H1 (cell line): Measurements from ENCODE around the gene BTBD7. TPM values are rescaled to one million over a fixed set of nuclear protein-coding genes. Genes with fewer than 3 reads are reported as not detected.

Source experiments
- CTCF ChIA-PET: fragments of 300-600 bp; sonication (Branson Sonifier 250); formaldehyde crosslinking; loops from one replicate; lab custom pipeline; 2021; ENCODE audit not compliant: partially characterized antibody; lab: Charles Lee
- POLR2A ChIA-PET: fragments of 300-600 bp; sonication (Branson Sonifier 250); formaldehyde crosslinking; loops from one replicate; lab custom pipeline; 2021; ENCODE audit warnings: inconsistent platforms; ENCODE audit not compliant: partially characterized antibody; lab: Charles Lee
- DNase-seq, 2 experiments: peaks; one replicate each; pipeline versions ENCODE4 v3.0.0 to v3.0.0-alpha.2; 2010 to 2022; ENCODE audit warnings: low spot score in 2 of 2, low read depth in 1 of 2, mixed read lengths in 1 of 2
- FAIRE-seq: peaks from 2 replicates; lab custom pipeline; 2011; peaks lifted over from hg19 to GRCh38; lab: Jason Lieb, UNC
- H2AFZ ChIP-seq: 2 replicates; pipeline ENCODE4 v1.8.1; 2012; ENCODE audit warnings: low read length, inconsistent platforms
- H2AK5ac ChIP-seq: 2 replicates; pipeline ENCODE4 v1.6.1; 2013; ENCODE audit warnings: low read depth, low read length
- H2BK120ac ChIP-seq: replicated peaks from 2 replicates; pipeline ENCODE3; 2013; ENCODE audit warnings: low read depth, low read length, inconsistent platforms
- H2BK12ac ChIP-seq: 2 replicates; pipeline ENCODE4 v1.6.1; 2013; ENCODE audit warnings: low read depth, low read length
- H2BK15ac ChIP-seq: 2 replicates; pipeline ENCODE4 v1.6.1; 2013; ENCODE audit warnings: low read length
- H2BK20ac ChIP-seq: 2 replicates; pipeline ENCODE4 v1.6.1; 2013; ENCODE audit warnings: low read length
- H2BK5ac ChIP-seq: 2 replicates; pipeline ENCODE4 v1.6.1; 2013; ENCODE audit warnings: low read depth, low read length
- H3K14ac ChIP-seq: 2 replicates; pipeline ENCODE4 v1.6.1; 2013; ENCODE audit warnings: inconsistent platforms; ENCODE audit not compliant: insufficient read length
- H3K18ac ChIP-seq: 2 replicates; pipeline ENCODE4 v1.6.1; 2013; ENCODE audit warnings: low read length; ENCODE audit errors: extremely low read depth
- H3K23ac ChIP-seq: 2 replicates; pipeline ENCODE4 v1.6.1; 2013; ENCODE audit warnings: inconsistent platforms; ENCODE audit not compliant: insufficient read length
- H3K23me2 ChIP-seq: 2 replicates; pipeline ENCODE4 v1.6.1; 2013; ENCODE audit warnings: low read depth, low read length
- H3K27ac ChIP-seq: 2 replicates; pipeline ENCODE4 v1.6.1; 2011; ENCODE audit warnings: low read depth, low read length, inconsistent platforms
- H3K27me3 ChIP-seq, 4 experiments: replicated peaks in 1 of 4; 1 replicate in 1 of 4; 2 replicates in 3 of 4; pipeline versions ENCODE4 v1.6.1 to v1.8.1; 2011 to 2013; ENCODE audit warnings: low read length in 3 of 4, mild to moderate bottlenecking in 3 of 4, inconsistent platforms in 2 of 4, mixed read lengths in 2 of 4, moderate library complexity in 1 of 4; ENCODE audit not compliant: control insufficient read depth in 3 of 4, insufficient read depth in 3 of 4; ENCODE audit errors: extremely low read depth in 1 of 4
- H3K36me3 ChIP-seq, 4 experiments: 2 replicates each; pipeline versions ENCODE4 v1.6.1 to v1.8.1; 2011 to 2013; ENCODE audit warnings: mild to moderate bottlenecking in 4 of 4, low read length in 3 of 4, moderate library complexity in 2 of 4, control low read depth in 1 of 4, inconsistent platforms in 1 of 4; ENCODE audit not compliant: insufficient read depth in 4 of 4, control insufficient read depth in 2 of 4
- H3K4ac ChIP-seq: replicated peaks from 2 replicates; pipeline ENCODE3; 2013; ENCODE audit warnings: low read length, low read depth, mixed read lengths, inconsistent platforms; ENCODE audit not compliant: insufficient read length
- H3K4me1 ChIP-seq, 4 experiments: replicated peaks in 1 of 4; 1 replicate in 1 of 4; 2 replicates in 3 of 4; pipeline versions ENCODE4 v1.6.1 to v1.8.1; 2011 to 2013; ENCODE audit warnings: low read length in 3 of 4, inconsistent platforms in 2 of 4, mixed read lengths in 1 of 4; ENCODE audit not compliant: insufficient read depth in 4 of 4, control insufficient read depth in 3 of 4
- H3K4me2 ChIP-seq, 2 experiments: 2 replicates each; pipeline versions ENCODE4 v1.6.1 to v1.8.1; 2011 to 2013; ENCODE audit warnings: low read depth in 2 of 2, low read length in 2 of 2, control low read depth in 1 of 2, inconsistent platforms in 1 of 2, mild to moderate bottlenecking in 1 of 2; ENCODE audit not compliant: insufficient read depth in 1 of 2
- H3K4me3 ChIP-seq, 4 experiments: fragments of 200-600, 300-600 bp in 1 of 4; sonication (generic), shearing (Covaris generic), sonication (Bioruptor Twin) in 1 of 4; 2 replicates each; pipeline versions ENCODE4 v1.5.1 to v1.8.1; 2011 to 2016; ENCODE audit warnings: low read length in 4 of 4, low read depth in 3 of 4, control low read depth in 2 of 4, inconsistent platforms in 2 of 4, mild to moderate bottlenecking in 2 of 4, mixed read lengths in 1 of 4, moderate library complexity in 1 of 4; ENCODE audit not compliant: insufficient read depth in 2 of 4; ENCODE audit errors: extremely low read depth in 1 of 4
- H3K56ac ChIP-seq: replicated peaks from 2 replicates; pipeline ENCODE3; 2013; ENCODE audit warnings: low read depth, mild to moderate bottlenecking, mixed read lengths, low read length, inconsistent platforms; ENCODE audit not compliant: insufficient read length
- H3K79me1 ChIP-seq: 2 replicates; pipeline ENCODE4 v1.6.1; 2013; ENCODE audit warnings: low read depth, low read length, control low read depth
- H3K79me2 ChIP-seq, 2 experiments: 2 replicates each; pipeline versions ENCODE4 v1.6.1 to v1.8.1; 2012 to 2013; ENCODE audit warnings: low read length in 2 of 2, mild to moderate bottlenecking in 2 of 2, inconsistent platforms in 1 of 2; ENCODE audit not compliant: insufficient read depth in 2 of 2, control insufficient read depth in 1 of 2
- H3K9ac ChIP-seq, 4 experiments: replicated peaks in 1 of 4; 1 replicate in 1 of 4; 2 replicates in 3 of 4; pipeline versions ENCODE4 v1.6.1 to v1.8.1; 2011 to 2013; ENCODE audit warnings: low read depth in 3 of 4, low read length in 3 of 4, control low read depth in 2 of 4, mild to moderate bottlenecking in 2 of 4, moderate library complexity in 2 of 4, inconsistent platforms in 1 of 4; ENCODE audit errors: extremely low read depth in 1 of 4
- H3K9me3 ChIP-seq, 2 experiments: 2 replicates each; pipeline versions ENCODE4 v1.6.1 to v1.8.1; 2012 to 2013; ENCODE audit warnings: mild to moderate bottlenecking in 2 of 2, moderate library complexity in 2 of 2, control low read depth in 1 of 2, inconsistent platforms in 1 of 2, low read depth in 1 of 2, low read length in 1 of 2, mixed read lengths in 1 of 2; ENCODE audit not compliant: insufficient read depth in 2 of 2
- H4K20me1 ChIP-seq, 2 experiments: replicated peaks in 1 of 2; 2 replicates each; pipeline versions ENCODE3 to v1.8.1; 2011 to 2013; ENCODE audit warnings: inconsistent platforms in 2 of 2, low read length in 2 of 2, mild to moderate bottlenecking in 1 of 2; ENCODE audit not compliant: insufficient read depth in 2 of 2, control insufficient read depth in 1 of 2
- H4K5ac ChIP-seq: 2 replicates; pipeline ENCODE4 v1.6.1; 2013; ENCODE audit warnings: low read length, low read depth, mixed read lengths, inconsistent platforms; ENCODE audit not compliant: insufficient read length
- H4K8ac ChIP-seq: 2 replicates; pipeline ENCODE4 v1.8.0; 2013; ENCODE audit warnings: mild to moderate bottlenecking, moderate library complexity, low read length, inconsistent platforms; ENCODE audit not compliant: insufficient read depth; ENCODE audit errors: extremely low read depth
- H4K91ac ChIP-seq: replicated peaks from 2 replicates; pipeline ENCODE3; 2013; ENCODE audit warnings: low read length, mixed read lengths, inconsistent platforms; ENCODE audit not compliant: insufficient read length
- BCL11A ChIP-seq, 2 experiments: IDR thresholded peaks; one replicate each; pipeline ENCODE4 v1.6.1; 2011; ENCODE audit warnings: low read depth in 2 of 2, low read length in 2 of 2, mild to moderate bottlenecking in 2 of 2
- FOSL1 ChIP-seq: IDR thresholded peaks from 2 replicates; pipeline ENCODE4 v1.6.1; 2011; ENCODE audit warnings: mild to moderate bottlenecking, low read depth, low read length, moderate library complexity; ENCODE audit not compliant: insufficient read depth
- GTF2F1 ChIP-seq: IDR thresholded peaks from 2 replicates; pipeline ENCODE4 v1.6.1; 2012; ENCODE audit warnings: low read depth, low read length, improper control_type of control experiment, borderline replicate concordance
- JUN ChIP-seq: IDR thresholded peaks from 2 replicates; pipeline ENCODE4 v1.6.1; 2011; ENCODE audit warnings: low read depth, mild to moderate bottlenecking, improper control_type of control experiment, low read length
- MAFK ChIP-seq: IDR thresholded peaks from 2 replicates; pipeline ENCODE4 v1.6.1; 2012; ENCODE audit warnings: low read depth, mild to moderate bottlenecking, improper control_type of control experiment, low read length
- POU5F1 ChIP-seq: IDR thresholded peaks from 2 replicates; pipeline ENCODE4 v1.6.1; 2011; ENCODE audit warnings: low read depth, mild to moderate bottlenecking, low read length, moderate library complexity
- RAD21 ChIP-seq, 2 experiments: IDR thresholded peaks in 1 of 2; conservative IDR thresholded peaks in 1 of 2; 2 replicates each; pipeline ENCODE4 v1.6.1; 2011; ENCODE audit warnings: low read depth in 2 of 2, low read length in 2 of 2, improper control_type of control experiment in 1 of 2, inconsistent platforms in 1 of 2, mild to moderate bottlenecking in 1 of 2, moderate library complexity in 1 of 2
- RFX5 ChIP-seq: IDR thresholded peaks from 2 replicates; pipeline ENCODE4 v1.6.1; 2011; ENCODE audit warnings: low read depth, low read length, improper control_type of control experiment, borderline replicate concordance
- SIRT6 ChIP-seq: IDR thresholded peaks from one replicate; pipeline ENCODE4 v1.7.1; 2012; ENCODE audit warnings: low read length, inconsistent platforms
- SP1 ChIP-seq: IDR thresholded peaks from 2 replicates; pipeline ENCODE4 v1.6.1; 2011; ENCODE audit warnings: low read depth, low read length
- SRF ChIP-seq: IDR thresholded peaks from 2 replicates; pipeline ENCODE4 v1.6.1; 2011; ENCODE audit warnings: mild to moderate bottlenecking, low read depth, low read length, moderate library complexity
- TCF12 ChIP-seq: IDR thresholded peaks from 2 replicates; pipeline ENCODE4 v1.6.1; 2011; ENCODE audit warnings: low read depth, mild to moderate bottlenecking, low read length
- USF2 ChIP-seq: IDR thresholded peaks from 2 replicates; pipeline ENCODE4 v1.6.1; 2011; ENCODE audit warnings: low read length, improper control_type of control experiment
- WGBS, 2 experiments: shearing (Covaris generic) in 1 of 2; methylation state at CpG; one replicate each; pipeline versions ENCODE4 v1.1.6 to v1.1.7; 2013 to 2015; ENCODE audit warnings: low lambda C conversion rate in 2 of 2, mixed read lengths in 2 of 2, inconsistent platforms in 1 of 2, low coverage in 1 of 2, missing lambda C conversion rate in 1 of 2; ENCODE audit not compliant: insufficient replicate concordance in 2 of 2, insufficient coverage in 1 of 2, insufficient read length in 1 of 2; ENCODE audit errors: extremely low coverage in 1 of 2, missing lambda C conversion rate in 1 of 2; 5-methylcytosine and 5-hydroxymethylcytosine counted together
- polyA plus RNA-seq, 7 experiments: library from polyadenylated mRNA; depleted of rRNA in 3 of 7; stranded (reverse) in 5 of 7; unstranded in 2 of 7; fragments of >200 nt in 5 of 7; fragments of 200-250 nt in 2 of 7; gene quantifications; 1 replicate in 5 of 7; 2 replicates in 1 of 7; 4 replicates in 1 of 7; pipeline versions ENCODE4 v1.2.1 to v1.2.3, GENCODE V29; 2011 to 2013; ENCODE audit warnings: missing spikeins in 2 of 7, mixed read lengths in 2 of 7
- total RNA-seq: library from RNA; stranded (reverse); fragmentation: NEBNext Ultra II Directional; extraction: Animal tissue kit (Norgen Biotek cat#: 25700); gene quantifications from 2 replicates; pipeline ENCODE4 v1.2.1, GENCODE V29; 2021

BTBD7 gene
- total and polyA plus RNA-seq, 2 of the 8 experiments (the other 6 are each of a cell fraction or from before 2014, with no cell fraction given): 12.1 to 46.1 TPM

- H3K4me2 ChIP-seq: peak overlapping the region; percentile 87 to 92
- POLR2A ChIA-PET: interaction anchor here (0.6 to 1.2 kb wide), 3 partner anchors 10 to 258 kb away, joined by 3 to 4 read pairs (median 3); no protein-coding TSS in a partner anchor
- no peak overlapping the region for H4K91ac ChIP-seq
- H2AFZ ChIP-seq: peak overlapping the region; percentile 79
- no peak overlapping the region for H3K23ac ChIP-seq
- DNase-seq (no peak), FAIRE-seq (no peak)
- peaks cover 3 to 11% (median 4%) of the 10 kb centered on the region in 4 experiments; a peak in 6 of 7 replicates for H3K4me1 ChIP-seq
- CTCF ChIA-PET: interaction anchor here (1.4 kb wide), 1 partner anchor 203 kb away, joined by 3 read pairs; no protein-coding TSS in a partner anchor
- H3K18ac ChIP-seq: no peak overlapping the region
- peak overlapping the region; percentile 79 to 92 (median 84) for H3K4me3 ChIP-seq
- no peak overlapping the region for H2BK12ac ChIP-seq
- H2BK20ac ChIP-seq: no peak overlapping the region
- no peak overlapping the region for H4K8ac ChIP-seq
- H2BK15ac ChIP-seq: peak overlapping the region; percentile 31; the same call in 1 of the 2 replicates
- no peak overlapping the region for H3K14ac ChIP-seq
- H3K27ac ChIP-seq: peak overlapping the region; percentile 33
- 22% methylated on average over 7 of the region's 7 CpGs; no CpG with 5 or more reads in 1 of the 2 experiments for WGBS, 2 experiments
- no peaks in the 10 kb centered on the region for H3K36me3 ChIP-seq
- H3K9ac ChIP-seq: peak overlapping the region; percentile 39 to 79 (median 66)
- no peaks in the 10 kb centered on the region for H3K9me3 ChIP-seq
- no peak overlapping the region for H2BK120ac ChIP-seq
- H4K5ac ChIP-seq: no peak overlapping the region
- H3K79me1 ChIP-seq: peaks cover 3% of the 10 kb centered on the region; the same call in 1 of the 2 replicates
- H4K20me1 ChIP-seq: peaks cover 0 to 9% of the 10 kb centered on the region in 2 experiments
- H3K4ac ChIP-seq: no peak overlapping the region
- no peaks in the 10 kb centered on the region for H3K27me3 ChIP-seq
- H3K56ac ChIP-seq: no peak overlapping the region
- 0 out of 2 replicates have a peak overlapping the region, but pooled peaks have one; percentile 10 for H2BK5ac ChIP-seq
- H2AK5ac ChIP-seq: no peak overlapping the region; the same call in 1 of the 2 replicates
- H3K79me2 ChIP-seq: peaks cover 11 to 46% of the 10 kb centered on the region in 2 experiments
- peaks cover 9% of the 10 kb centered on the region for H3K23me2 ChIP-seq
- no peak for TF ChIP-seq GTF2F1
- no peak for TF ChIP-seq SP1
- TF ChIP-seq POU5F1: no peak
- no peak for TF ChIP-seq TCF12
- no peak for TF ChIP-seq BCL11A (IDR thresholded peaks at IDR 0.05; ENCODE audit: low read depth in 2 of 2, low read length in 2 of 2)
- TF ChIP-seq RAD21 (IDR thresholded peaks at IDR 0.05 in 1 of 2, conservative IDR thresholded peaks at IDR 0.05 in 1 of 2; ENCODE audit: low read depth in 2 of 2, low read length in 2 of 2): no peak
- no peak for TF ChIP-seq FOSL1
- TF ChIP-seq MAFK: no peak
- no peak for TF ChIP-seq SIRT6
- TF ChIP-seq USF2: no peak
- no peak for TF ChIP-seq SRF
- TF ChIP-seq JUN: no peak
- no peak for TF ChIP-seq RFX5
Observed at GRCh38 chr14:93333631-93334103, 831 bp upstream of the BTBD7 start.
